GM12891 (cell line): ENCODE data around the gene ID2.

ENCODE experiments used
- PAX5 ChIP-seq: IDR thresholded peaks from 2 replicates; pipeline ENCODE4 v1.6.1; 2011; ENCODE audit warnings: low read length, moderate library complexity, mild to moderate bottlenecking; ENCODE audit not compliant: insufficient read depth, severe bottlenecking
- POLR2A ChIP-seq: IDR thresholded peaks from 2 replicates; pipeline ENCODE4 v1.6.1; 2011; ENCODE audit warnings: low read depth, low read length, control low read depth
- POLR2AphosphoS5 ChIP-seq: IDR thresholded peaks from 2 replicates; pipeline ENCODE4 v1.6.1; 2011; ENCODE audit warnings: low read depth, low read length, control low read depth
- SPI1 ChIP-seq: IDR thresholded peaks from 2 replicates; pipeline ENCODE4 v1.6.1; 2011; ENCODE audit warnings: low read depth, low read length, control low read depth
- TAF1 ChIP-seq: IDR thresholded peaks from 2 replicates; pipeline ENCODE4 v1.6.1; 2011; ENCODE audit warnings: low read depth, low read length, control low read depth

- TF ChIP-seq SPI1: no peak
- no peak for TF ChIP-seq TAF1
- no peak for TF ChIP-seq POLR2A
- no peak for TF ChIP-seq POLR2AphosphoS5
- TF ChIP-seq PAX5: no peak
These were observed 25.7 kb upstream of the ID2 start for GRCh38 chr2:8656160-8656641.
